ENCODE results near the gene NTNG1. TPM values are rescaled to one million over a fixed set of nuclear protein-coding genes. Genes with fewer than 3 reads are reported as not detected.

Gene NTNG1
- total and polyA plus RNA-seq, 2 of the 8 experiments (the other 6 are each of a cell fraction or from before 2014, with no cell fraction given) = 1.2 to 4.1 TPM

GRCh38 chr1:107153014-107153413, 12.2 kb downstream of the NTNG1 start:
- Histone ChIP-seq H3K4me2 (ENCODE audit: insufficient read depth in 1 of 2, low read depth in 2 of 2, low read length in 2 of 2) (no peak overlapping the region), H3K4me1 (replicated peaks in 1 of 4; ENCODE audit: control insufficient read depth in 3 of 4, insufficient read depth in 4 of 4, low read length in 3 of 4) (no peaks in the 10 kb centered on the region)
- POLR2A ChIA-PET (ENCODE audit: partially characterized antibody) = no interaction called here

More at GRCh38 chr1:107153014-107153413, 12.2 kb downstream of the NTNG1 start:
- H4K5ac ChIP-seq (ENCODE audit: insufficient read length, low read depth, low read length) = no peak overlapping the region
- H4K8ac ChIP-seq (ENCODE audit: extremely low read depth, insufficient read depth, low read length) = no peak overlapping the region
- H3K9ac ChIP-seq (replicated peaks in 1 of 4; ENCODE audit: extremely low read depth in 1 of 4, low read depth in 3 of 4, low read length in 3 of 4) = no peak overlapping the region
- no peak for FAIRE-seq
- H2AK5ac ChIP-seq (ENCODE audit: low read depth, low read length) = no peak overlapping the region
- no peak overlapping the region for H4K91ac ChIP-seq (replicated peaks; ENCODE audit: insufficient read length, low read length)
- TF ChIP-seq RAD21 (IDR thresholded peaks at IDR 0.05 in 1 of 2, conservative IDR thresholded peaks at IDR 0.05 in 1 of 2; ENCODE audit: low read depth in 2 of 2, low read length in 2 of 2) (peak; percentile 58 to 67), SP1 (IDR thresholded peaks at IDR 0.05; ENCODE audit: low read depth, low read length) (no peak)
- TF ChIP-seq, protein P1, sequence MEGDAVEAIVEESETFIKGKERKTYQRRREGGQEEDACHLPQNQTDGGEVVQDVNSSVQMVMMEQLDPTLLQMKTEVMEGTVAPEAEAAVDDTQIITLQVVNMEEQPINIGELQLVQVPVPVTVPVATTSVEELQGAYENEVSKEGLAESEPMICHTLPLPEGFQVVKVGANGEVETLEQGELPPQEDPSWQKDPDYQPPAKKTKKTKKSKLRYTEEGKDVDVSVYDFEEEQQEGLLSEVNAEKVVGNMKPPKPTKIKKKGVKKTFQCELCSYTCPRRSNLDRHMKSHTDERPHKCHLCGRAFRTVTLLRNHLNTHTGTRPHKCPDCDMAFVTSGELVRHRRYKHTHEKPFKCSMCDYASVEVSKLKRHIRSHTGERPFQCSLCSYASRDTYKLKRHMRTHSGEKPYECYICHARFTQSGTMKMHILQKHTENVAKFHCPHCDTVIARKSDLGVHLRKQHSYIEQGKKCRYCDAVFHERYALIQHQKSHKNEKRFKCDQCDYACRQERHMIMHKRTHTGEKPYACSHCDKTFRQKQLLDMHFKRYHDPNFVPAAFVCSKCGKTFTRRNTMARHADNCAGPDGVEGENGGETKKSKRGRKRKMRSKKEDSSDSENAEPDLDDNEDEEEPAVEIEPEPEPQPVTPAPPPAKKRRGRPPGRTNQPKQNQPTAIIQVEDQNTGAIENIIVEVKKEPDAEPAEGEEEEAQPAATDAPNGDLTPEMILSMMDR (IDR thresholded peaks at IDR 0.05; ENCODE audit: control extremely low read depth in 1 of 3, insufficient read depth in 1 of 3, low read depth in 1 of 3, low read length in 3 of 3) = peak in 2 of 3 experiments; percentile 17 to 26; a peak in 2 of 4 replicates
- no peak overlapping the region for H3K14ac ChIP-seq (ENCODE audit: insufficient read length)
- CTCF ChIA-PET (ENCODE audit: partially characterized antibody) = interaction anchor here (1.2 kb wide), 1 partner anchor 8 kb away, joined by 5 read pairs; no protein-coding TSS in a partner anchor
- no peak for DNase-seq (ENCODE audit: low read depth in 1 of 2, low spot score in 2 of 2)
- H3K56ac ChIP-seq (replicated peaks; ENCODE audit: insufficient read length, low read depth, low read length) = no peak overlapping the region
- 86% methylated on average over 2 of the region's 2 CpGs; no CpG with 5 or more reads in 1 of the 2 experiments for WGBS, 2 experiments (ENCODE audit: extremely low coverage in 1 of 2, insufficient coverage in 1 of 2, insufficient read length in 1 of 2, insufficient replicate concordance in 2 of 2, low coverage in 1 of 2, low lambda C conversion rate in 2 of 2, missing lambda C conversion rate in 1 of 2)
- H2BK20ac ChIP-seq (ENCODE audit: low read length) = no peak overlapping the region
- no peaks in the 10 kb centered on the region for H3K27me3 ChIP-seq (replicated peaks in 1 of 4; ENCODE audit: control insufficient read depth in 3 of 4, extremely low read depth in 1 of 4, insufficient read depth in 3 of 4, low read length in 3 of 4)
- H2AFZ ChIP-seq (ENCODE audit: low read length) = no peak overlapping the region
- H3K36me3 ChIP-seq (ENCODE audit: control insufficient read depth in 2 of 4, insufficient read depth in 4 of 4, low read length in 3 of 4) = no peaks in the 10 kb centered on the region
- H3K23me2 ChIP-seq (ENCODE audit: low read depth, low read length) = no peaks in the 10 kb centered on the region
- no peak overlapping the region for H3K23ac ChIP-seq (ENCODE audit: insufficient read length)
- no peak overlapping the region for H2BK12ac ChIP-seq (ENCODE audit: low read depth, low read length)
- no peak overlapping the region for H3K4ac ChIP-seq (replicated peaks; ENCODE audit: insufficient read length, low read depth, low read length)
- H2BK15ac ChIP-seq (ENCODE audit: low read length) = no peak overlapping the region
- no peak overlapping the region for H2BK5ac ChIP-seq (ENCODE audit: low read depth, low read length)
- H3K27ac ChIP-seq (ENCODE audit: low read depth, low read length) = no peak overlapping the region
- no peak overlapping the region for H3K18ac ChIP-seq (ENCODE audit: extremely low read depth, low read length)
- H4K20me1 ChIP-seq (replicated peaks in 1 of 2; ENCODE audit: control insufficient read depth in 1 of 2, insufficient read depth in 2 of 2, low read length in 2 of 2) = no peaks in the 10 kb centered on the region
- no peaks in the 10 kb centered on the region for H3K9me3 ChIP-seq (ENCODE audit: insufficient read depth in 2 of 2, low read depth in 1 of 2, low read length in 1 of 2)
- H3K79me1 ChIP-seq (ENCODE audit: low read depth, low read length) = no peaks in the 10 kb centered on the region
- no peak overlapping the region for H2BK120ac ChIP-seq (replicated peaks; ENCODE audit: low read depth, low read length)
- no peaks in the 10 kb centered on the region for H3K79me2 ChIP-seq (ENCODE audit: control insufficient read depth in 1 of 2, insufficient read depth in 2 of 2, low read length in 2 of 2)
- H3K4me3 ChIP-seq (ENCODE audit: extremely low read depth in 1 of 4, insufficient read depth in 2 of 4, low read depth in 3 of 4, low read length in 4 of 4) = no peak overlapping the region
